Measurements from ENCODE around the gene RNASEH1.
"Not testable (repeated sequence)": the region's sequence is repeated elsewhere in the genome, so short reads cannot be mapped to it uniquely, and the experiment has no call there.

RNASEH1 gene

DNA sequence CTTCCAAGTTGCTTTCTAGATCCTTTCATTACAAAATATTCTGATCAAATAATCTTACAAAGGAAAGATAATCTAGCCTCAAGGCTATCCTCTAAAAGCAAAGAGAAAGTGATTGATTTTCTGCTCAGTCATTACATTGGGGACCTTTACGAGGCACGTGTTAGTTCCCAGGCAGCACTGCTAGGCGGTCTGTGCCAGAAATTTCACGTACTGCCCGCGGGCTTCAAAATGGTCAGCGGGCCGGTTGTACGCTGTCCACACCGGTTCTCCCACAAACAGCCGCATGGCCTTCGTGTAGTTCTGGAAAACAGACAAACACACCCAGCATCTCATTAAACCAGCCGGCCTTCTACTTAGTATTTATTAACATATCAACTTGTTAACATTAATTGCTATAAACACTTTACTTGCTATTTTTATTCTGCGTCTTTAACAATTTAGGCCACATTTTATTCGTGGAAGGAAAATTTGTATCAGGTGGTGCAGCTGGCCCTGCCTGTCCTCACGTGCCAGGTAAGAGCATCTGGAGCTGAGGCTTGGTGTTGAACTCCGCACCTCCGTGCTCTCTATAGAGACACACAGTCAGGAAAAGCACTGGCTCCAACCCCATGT is 59.2 kb downstream of the RNASEH1 start:
- no peak for DNase-seq (ENCODE audit: low read depth)
- H3K4me3 ChIP-seq (ENCODE audit: low read depth, low read length): no peak overlapping the region

DNA sequence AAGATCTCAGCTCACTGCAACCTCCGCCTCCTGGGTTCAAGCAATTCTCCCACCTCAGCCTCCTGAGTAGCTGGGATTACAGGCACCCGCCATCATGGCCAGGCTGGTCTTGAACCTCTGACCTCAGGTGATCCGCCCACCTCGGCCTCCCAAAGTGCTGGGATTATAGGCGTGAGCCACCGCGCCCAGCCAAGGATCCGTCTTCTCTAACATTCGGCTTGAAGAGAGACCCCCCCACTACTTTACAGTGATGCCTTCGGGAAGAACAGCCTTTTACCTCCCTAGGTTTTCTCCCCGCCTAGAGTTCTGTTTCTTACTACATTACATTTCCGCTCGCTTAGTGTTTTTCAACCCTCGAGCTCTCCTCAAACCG is 61.4 kb downstream of the RNASEH1 start:
- DNase-seq (ENCODE audit: low read depth); H3K4me3 ChIP-seq (ENCODE audit: low read depth, low read length): not testable (repeated sequence)

Measured in skeletal muscle cell (primary cell).